Natural killer cell (primary cell): Measurements from ENCODE around the gene NOTUM. TPM values are rescaled to one million over a fixed set of nuclear protein-coding genes. Genes with fewer than 3 reads are reported as not detected.

ENCODE experiments used
- ATAC-seq, 3 donors: fragments of 150-1000 bp in 2 of 3; fragments of 200-7000 bp in 1 of 3; cut with Tn5 transposase; 1 replicate in 1 of 3; 2 replicates in 2 of 3; pipeline ENCODE4 v1.10.0; 2021; ENCODE audit warnings: mild to moderate bottlenecking in 2 of 3, moderate library complexity in 2 of 3
- DNase-seq, 2 donors: peaks; one replicate each; pipeline versions ENCODE4 v3.0.0 to v3.0.0-alpha.2; 2013 to 2021; ENCODE audit warnings: mixed read lengths in 1 of 2
- H3K27ac ChIP-seq: one replicate; pipeline ENCODE4 v1.5.1; 2013; ENCODE audit warnings: mild to moderate bottlenecking, low read length
- H3K27me3 ChIP-seq: one replicate; pipeline ENCODE4 v1.6.1; 2013; ENCODE audit warnings: low read length; ENCODE audit not compliant: control insufficient read depth, insufficient read depth
- H3K36me3 ChIP-seq: one replicate; pipeline ENCODE4 v1.6.1; 2013; ENCODE audit warnings: low read length; ENCODE audit not compliant: control insufficient read depth, insufficient read depth
- H3K4me1 ChIP-seq: one replicate; pipeline ENCODE4 v1.6.1; 2013; ENCODE audit warnings: low read length; ENCODE audit not compliant: control insufficient read depth, insufficient read depth
- H3K4me3 ChIP-seq: one replicate; pipeline ENCODE4 v1.5.1; 2013; ENCODE audit warnings: low read length
- H3K9me3 ChIP-seq: one replicate; pipeline ENCODE4 v1.6.1; 2013; ENCODE audit warnings: low read length; ENCODE audit not compliant: control insufficient read depth, insufficient read depth
- H3K27ac Mint-ChIP-seq, 2 donors: one replicate each; pipeline ENCODE4 v1.8.0; 2022; ENCODE audit warnings: mild to moderate bottlenecking in 2 of 2, mixed read lengths in 2 of 2, moderate library complexity in 1 of 2
- H3K27me3 Mint-ChIP-seq, 2 donors: one replicate each; pipeline ENCODE4 v1.8.0; 2022; ENCODE audit warnings: low read depth in 2 of 2, mixed read lengths in 2 of 2
- H3K36me3 Mint-ChIP-seq: one replicate; pipeline ENCODE4 v1.8.0; 2022; ENCODE audit warnings: mixed read lengths
- H3K4me1 Mint-ChIP-seq, 2 donors: one replicate each; pipeline ENCODE4 v1.8.0; 2022; ENCODE audit warnings: mixed read lengths in 2 of 2
- H3K4me3 Mint-ChIP-seq: one replicate; pipeline ENCODE4 v1.8.0; 2022; ENCODE audit warnings: mild to moderate bottlenecking, moderate library complexity, mixed read lengths
- H3K9me3 Mint-ChIP-seq, 2 donors: one replicate each; pipeline ENCODE4 v1.8.0; 2022; ENCODE audit warnings: mixed read lengths in 2 of 2
- CTCF ChIP-seq: fragments of 200-600 bp; IDR thresholded peaks from one replicate; pipeline ENCODE4 v1.8.0; 2022; ENCODE audit warnings: antibody characterized with exemption
- WGBS: methylation state at CpG from one replicate; pipeline ENCODE4 v1.1.7; 2013; ENCODE audit warnings: missing lambda C conversion rate; ENCODE audit not compliant: insufficient coverage; 5-methylcytosine and 5-hydroxymethylcytosine counted together
- intact Hi-C: fragments of 100-400 bp; cut with micrococcal nuclease; formaldehyde crosslinking; loops from one replicate; pipeline ENCODE4 v1.14.2; 2022
- total RNA-seq, 4 donors: library from RNA; stranded (reverse); fragments of 120-200 nt in 1 of 4; gene quantifications; one replicate each; pipeline versions ENCODE4 v1.2.3 to v1.2.4, GENCODE V29; 2013 to 2022

NOTUM gene
- total RNA-seq, 3 donors from 2014 or later (not counting 1 experiment from before 2014, with no cell fraction given) = not detected

- ATAC-seq = no peak
- Histone ChIP-seq H3K4me1 (peaks cover 18% of the 10 kb centered on the region), H3K27ac (no peak overlapping the region), H3K4me3 (no peak overlapping the region), H3K27me3 (no peaks in the 10 kb centered on the region), H3K9me3 (no peaks in the 10 kb centered on the region), H3K36me3 (peaks cover 43% of the 10 kb centered on the region)
- no peak overlapping the region for H3K4me3 Mint-ChIP-seq
- no peaks in the 10 kb centered on the region for H3K27me3 Mint-ChIP-seq
- no peak for DNase-seq
- intact Hi-C loops = no loop called here
- no peaks in the 10 kb centered on the region for H3K9me3 Mint-ChIP-seq
- WGBS = 97% methylated on average over 12 of the region's 12 CpGs
- peaks cover 5 to 21% of the 10 kb centered on the region in 2 donors for H3K4me1 Mint-ChIP-seq
- H3K36me3 Mint-ChIP-seq = no peaks in the 10 kb centered on the region
- TF ChIP-seq CTCF = no peak
- no peak overlapping the region for H3K27ac Mint-ChIP-seq
Measured at GRCh38 chr17:81909231-81909630, 51.8 kb downstream of the NOTUM start.

GRCh38 chr17:81908793-81909192 is 52.2 kb downstream of the NOTUM start:
- no peak for ATAC-seq
- Mint-ChIP-seq H3K36me3 (no peaks in the 10 kb centered on the region), H3K27ac (no peak overlapping the region), H3K27me3 (no peaks in the 10 kb centered on the region), H3K4me3 (no peak overlapping the region), H3K9me3 (no peaks in the 10 kb centered on the region), H3K4me1 (peaks cover 5 to 21% of the 10 kb centered on the region in 2 donors)
- no peak for TF ChIP-seq CTCF
- intact Hi-C loops = no loop called here
- no peak for DNase-seq
- no peak overlapping the region for H3K4me3 ChIP-seq
- H3K27ac ChIP-seq = no peak overlapping the region
- peaks cover 39% of the 10 kb centered on the region for H3K36me3 ChIP-seq
- no peaks in the 10 kb centered on the region for H3K27me3 ChIP-seq
- 97% methylated on average over 11 of the region's 11 CpGs for WGBS
- H3K4me1 ChIP-seq = peaks cover 18% of the 10 kb centered on the region
- H3K9me3 ChIP-seq = no peaks in the 10 kb centered on the region

- ATAC-seq (no peak), DNase-seq (no peak)
Measured at GRCh38 chr17:81907219-81908145, 53.5 kb downstream of the NOTUM start.

More at GRCh38 chr17:81907219-81908145, 53.5 kb downstream of the NOTUM start:
- H3K27ac ChIP-seq = no peak overlapping the region
- H3K27me3 ChIP-seq = peaks cover 3% of the 10 kb centered on the region
- intact Hi-C loops = no loop called here
- WGBS = 96% methylated on average over 26 of the region's 26 CpGs
- peaks cover 26% of the 10 kb centered on the region for H3K36me3 ChIP-seq
- Mint-ChIP-seq H3K4me3 (no peak overlapping the region), H3K36me3 (no peaks in the 10 kb centered on the region), H3K27ac (no peak overlapping the region), H3K27me3 (no peaks in the 10 kb centered on the region), H3K4me1 (peaks cover 0 to 15% of the 10 kb centered on the region in 2 donors), H3K9me3 (no peaks in the 10 kb centered on the region)
- TF ChIP-seq CTCF = no peak
- peaks cover 18% of the 10 kb centered on the region for H3K4me1 ChIP-seq
- H3K4me3 ChIP-seq = no peak overlapping the region
- H3K9me3 ChIP-seq = no peaks in the 10 kb centered on the region
